GM18520 (cell line): ENCODE results near the gene GTF3A.
"Not testable (repeated sequence)": the region's sequence is repeated elsewhere in the genome, so short reads cannot be mapped to it uniquely, and the experiment has no call there.

ENCODE experiments used
- ATAC-seq: cut with Tn5 transposase; IDR thresholded peaks from one replicate; pipeline ENCODE4 v1.9.1; 2021; ENCODE audit not compliant: unreplicated experiment

GTF3A gene

GRCh38 chr13:27424246-27425157 is at the start of gene GTF3A:
TSS of gene GTF3A (plus strand) at chr13:27424619.
- ATAC-seq = peak; percentile 59

GRCh38 chr13:27374650-27375049 is 49.8 kb upstream of the GTF3A start:
- no peak for ATAC-seq

- ATAC-seq = no peak
Observed at GRCh38 chr13:27375686-27376326, 48.6 kb upstream of the GTF3A start.

GRCh38 chr13:27379126-27379525 is 45.3 kb upstream of the GTF3A start:
- ATAC-seq = no peak

- no peak for ATAC-seq
Observed at GRCh38 chr13:27379694-27380641, 44.5 kb upstream of the GTF3A start.

GRCh38 chr13:27381601-27382000 is 42.8 kb upstream of the GTF3A start:
- ATAC-seq = no peak

GRCh38 chr13:27383104-27383921 is 41.1 kb upstream of the GTF3A start:
- ATAC-seq = no peak

GRCh38 chr13:27384285-27384684 is 40.1 kb upstream of the GTF3A start:
- no peak for ATAC-seq

GRCh38 chr13:27388241-27388640 is 36.2 kb upstream of the GTF3A start:
- no peak for ATAC-seq

GRCh38 chr13:27389891-27390290 is 34.5 kb upstream of the GTF3A start:
- ATAC-seq = no peak

- no peak for ATAC-seq
Observed at GRCh38 chr13:27391471-27391870, 32.9 kb upstream of the GTF3A start.

- ATAC-seq = no peak
Observed at GRCh38 chr13:27393101-27393500, 31.3 kb upstream of the GTF3A start.

- no peak for ATAC-seq
Observed at GRCh38 chr13:27395007-27395510, 29.4 kb upstream of the GTF3A start.

GRCh38 chr13:27396252-27396846 is 28.1 kb upstream of the GTF3A start:
- ATAC-seq = no peak

GRCh38 chr13:27398360-27398759 is 26.1 kb upstream of the GTF3A start:
- ATAC-seq = no peak

- not testable (repeated sequence) for ATAC-seq
Observed at GRCh38 chr13:27400405-27400804, 24.0 kb upstream of the GTF3A start.

GRCh38 chr13:27401210-27401609 is 23.2 kb upstream of the GTF3A start:
- ATAC-seq = no peak

- ATAC-seq = no peak
Observed at GRCh38 chr13:27403203-27403678, 21.2 kb upstream of the GTF3A start.

- no peak for ATAC-seq
Observed at GRCh38 chr13:27403727-27404385, 20.6 kb upstream of the GTF3A start.
